HG02623 (cell line): ENCODE measurements around the gene TUT1.
A peak's percentile ranks its signal among the peaks of the same experiment; 100 is the strongest.

ENCODE experiments used
- ATAC-seq: cut with Tn5 transposase; IDR thresholded peaks from one replicate; pipeline ENCODE4 v1.9.1; 2021; ENCODE audit warnings: moderate library complexity; ENCODE audit not compliant: unreplicated experiment

The TUT1 gene

DNA sequence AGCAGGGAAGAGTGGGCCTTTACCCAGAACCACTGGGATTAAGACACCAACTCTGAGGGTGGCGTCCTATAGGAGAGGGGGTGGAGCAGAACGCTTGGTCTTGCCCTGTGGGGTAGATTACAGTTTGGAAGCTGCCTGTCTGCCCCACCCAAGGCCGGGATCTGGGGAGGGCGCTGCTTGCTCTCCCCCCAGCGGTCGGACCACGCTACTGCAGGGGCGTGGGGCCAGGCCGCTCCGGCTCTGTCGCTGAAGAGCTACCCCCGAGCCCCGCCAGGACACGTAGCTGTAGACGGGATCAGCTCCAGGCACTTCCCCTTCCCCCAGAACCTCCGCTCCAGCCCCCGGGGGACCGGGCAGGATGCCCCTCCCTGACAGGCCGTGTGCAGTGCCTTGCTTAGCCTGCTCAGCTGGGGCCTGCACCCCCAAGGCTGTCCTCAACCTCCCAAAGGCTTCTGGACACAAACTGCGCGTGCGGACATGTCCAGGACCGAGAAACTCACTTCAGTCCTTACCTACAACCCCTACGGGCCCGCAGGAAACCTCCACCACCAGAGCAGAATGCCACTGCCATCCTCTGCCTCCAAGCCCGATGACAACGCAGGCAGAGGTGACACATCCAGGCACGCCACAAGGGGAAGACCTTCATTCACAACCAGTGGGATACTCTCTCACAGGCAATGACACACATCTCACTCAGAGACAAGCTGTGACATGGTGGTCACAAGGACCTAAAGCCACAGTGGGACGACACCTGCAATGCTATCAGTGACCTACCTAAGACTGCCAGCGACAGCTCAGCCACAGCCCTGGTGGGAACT, 48.4 kb downstream of the TUT1 start:
- ATAC-seq, result no peak

DNA sequence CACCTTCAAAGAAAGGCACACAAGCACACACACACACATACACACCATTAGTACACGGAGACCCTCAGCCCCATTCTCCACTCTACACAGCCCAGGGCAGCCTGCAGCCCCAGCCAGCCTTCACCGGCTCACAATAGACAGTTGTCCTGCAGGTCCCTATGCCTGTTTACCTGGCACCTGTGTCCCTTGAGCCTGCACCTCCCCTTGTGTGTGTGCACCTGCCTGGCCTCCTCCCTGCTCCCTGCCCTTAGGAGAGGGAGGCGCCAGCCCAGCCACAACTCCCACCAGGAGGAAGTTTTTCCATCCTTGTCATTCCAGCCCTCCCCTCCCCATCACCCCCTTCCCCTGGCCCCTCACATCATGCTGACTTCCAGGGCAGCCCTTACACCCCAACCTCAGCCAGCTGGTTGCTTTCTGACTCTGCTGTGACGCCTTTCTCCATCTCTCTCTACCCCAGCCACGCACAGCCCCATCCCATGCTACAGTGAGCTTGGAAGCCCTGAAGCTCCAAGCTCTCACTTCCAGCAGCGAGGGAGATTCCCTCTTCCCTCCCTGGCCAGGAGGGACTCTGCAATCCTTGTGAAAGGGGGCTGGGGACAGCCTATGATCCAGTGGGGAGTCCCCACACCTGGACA, 49.1 kb downstream of the TUT1 start:
- no peak for ATAC-seq

DNA sequence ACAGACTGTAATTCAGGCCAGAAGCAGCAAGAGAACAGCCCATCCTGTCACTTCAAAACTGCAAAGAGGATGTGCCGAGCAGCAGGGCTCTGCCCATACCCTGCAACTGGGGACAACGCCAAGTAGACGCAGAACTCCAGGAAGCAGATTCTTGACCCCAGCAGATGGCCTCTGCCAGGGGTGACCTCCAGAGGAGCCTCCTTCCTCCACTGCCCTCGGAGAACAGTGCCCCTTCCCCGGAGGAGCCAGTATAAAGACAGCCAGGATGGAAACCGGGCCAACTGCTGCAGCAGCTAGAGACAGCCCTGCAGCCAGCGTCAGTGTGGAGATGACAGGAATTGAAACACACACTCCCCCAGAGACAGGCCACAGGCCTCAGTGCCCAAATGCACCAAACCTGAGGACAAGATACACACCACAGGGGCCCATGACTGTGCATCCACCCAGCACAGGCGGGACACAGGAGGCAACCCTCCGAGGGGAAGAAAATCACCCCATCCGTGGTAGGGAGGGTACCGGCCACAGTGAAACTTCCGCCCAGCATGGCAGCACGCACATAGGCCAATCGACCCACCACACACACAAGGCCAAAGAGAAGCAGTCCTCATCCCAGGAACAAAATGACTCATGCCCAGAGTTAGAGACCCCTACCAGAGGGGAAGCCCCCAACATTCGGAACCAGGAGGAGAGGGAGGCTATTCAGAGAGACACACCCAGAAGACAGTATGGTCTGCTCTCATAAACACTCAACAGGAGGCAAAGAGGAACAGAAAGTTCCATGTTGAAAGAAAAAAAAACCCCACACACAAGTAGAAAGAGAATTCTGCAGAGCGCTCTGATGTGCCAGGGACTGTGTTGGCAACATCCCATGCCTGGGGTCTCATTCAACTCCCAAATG, 50.3 kb downstream of the TUT1 start:
- ATAC-seq, result peak; percentile 52

DNA sequence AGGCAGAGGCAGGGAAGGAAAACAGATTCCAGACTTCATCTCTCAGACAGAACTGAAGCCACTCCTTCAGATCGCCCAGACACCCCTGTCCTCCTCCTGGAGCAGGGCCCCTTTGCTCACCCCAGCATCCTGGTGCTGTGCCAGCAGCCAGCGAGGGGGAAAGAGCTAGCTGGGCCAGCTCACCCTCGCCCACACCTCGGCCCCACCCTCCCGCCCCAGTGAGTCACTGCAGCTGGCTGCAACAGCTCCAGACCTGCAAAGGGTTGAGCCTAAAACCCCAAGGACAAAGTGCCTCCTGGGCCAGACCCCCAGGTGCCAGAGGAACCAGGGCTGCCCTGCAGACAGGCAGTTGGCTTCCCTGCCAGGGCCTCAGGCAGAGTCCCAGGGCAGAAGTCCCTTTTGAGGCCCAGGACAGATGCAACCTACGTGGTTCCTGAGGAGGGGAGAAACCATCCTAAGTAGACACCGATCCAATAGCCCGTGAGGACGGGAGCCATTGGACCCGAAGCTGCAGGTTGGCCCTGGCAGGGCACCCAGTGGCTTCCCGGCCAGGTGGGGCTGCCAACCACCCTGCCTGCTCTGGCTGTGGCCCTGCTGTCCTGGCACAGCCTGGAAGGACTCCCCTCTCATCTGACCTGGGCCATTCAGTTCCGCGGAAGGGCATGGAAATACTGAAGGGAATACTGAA, 51.9 kb downstream of the TUT1 start:
- ATAC-seq, result no peak

DNA sequence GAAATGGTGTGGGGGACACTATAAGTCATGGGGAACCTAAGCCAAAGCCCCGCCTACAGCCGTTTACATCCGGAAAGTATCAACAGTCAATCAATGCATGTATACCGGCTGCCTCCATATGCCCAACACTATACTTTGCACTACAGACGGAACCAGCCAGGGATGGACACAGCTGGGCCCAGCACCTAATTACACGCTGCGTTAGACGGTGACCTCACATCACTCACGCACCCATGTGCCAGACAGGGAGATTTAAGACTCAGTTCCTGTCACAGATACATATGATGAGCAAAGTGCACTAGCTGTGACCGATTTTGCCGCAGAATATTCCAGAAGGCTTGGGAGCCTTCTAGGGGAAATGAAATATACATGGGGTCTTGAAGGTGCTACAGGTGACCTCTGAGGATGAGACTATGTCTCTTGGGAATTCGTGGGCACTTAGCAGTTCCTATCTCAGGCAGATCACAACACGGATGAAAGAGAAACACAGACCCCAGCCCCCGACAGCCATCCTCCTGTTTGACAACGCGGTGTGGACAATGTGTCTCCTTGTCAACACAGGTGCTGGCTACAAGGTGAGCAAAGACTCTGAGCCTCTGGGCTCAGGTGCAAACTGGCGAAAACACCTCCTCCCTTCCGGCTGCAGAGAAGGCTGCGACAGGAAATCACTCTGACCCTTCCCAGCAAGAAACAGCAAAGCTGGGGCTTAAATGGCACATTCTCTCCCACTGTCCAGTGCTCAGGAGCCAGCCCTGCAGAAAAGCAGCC, 52.7 kb downstream of the TUT1 start:
- ATAC-seq, result no peak

DNA sequence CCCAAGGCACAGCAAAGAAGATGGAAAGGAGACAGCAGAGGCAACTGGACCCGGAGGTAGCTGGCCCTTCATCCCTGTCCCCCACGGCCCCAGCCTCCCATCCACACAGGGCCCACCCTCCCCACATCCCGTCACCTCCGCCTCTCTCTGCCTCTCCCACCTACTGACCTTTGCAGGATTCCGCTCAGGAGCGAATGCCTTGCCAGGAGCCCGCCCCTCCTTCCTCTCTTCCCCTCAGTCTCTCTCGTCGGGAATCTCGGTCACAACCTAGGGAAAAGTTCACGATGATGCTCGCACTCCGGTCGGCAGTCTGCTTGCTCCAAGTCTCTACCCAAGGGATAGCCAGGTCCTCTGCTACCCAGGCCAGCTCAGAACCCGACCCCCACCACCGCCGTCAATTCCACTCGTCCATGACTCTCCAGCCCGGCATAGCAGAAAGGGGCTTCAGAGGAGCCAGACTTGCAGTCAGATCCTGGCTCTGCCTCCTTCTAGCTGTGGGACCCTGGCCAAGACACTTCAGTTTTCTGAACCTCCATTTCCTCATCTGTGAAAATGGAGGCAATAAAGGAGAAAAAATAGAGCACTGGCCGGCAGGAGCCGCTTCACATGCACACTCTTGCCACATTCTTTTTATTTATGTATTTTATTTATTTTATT, 54.9 kb downstream of the TUT1 start:
- ATAC-seq, result no peak

DNA sequence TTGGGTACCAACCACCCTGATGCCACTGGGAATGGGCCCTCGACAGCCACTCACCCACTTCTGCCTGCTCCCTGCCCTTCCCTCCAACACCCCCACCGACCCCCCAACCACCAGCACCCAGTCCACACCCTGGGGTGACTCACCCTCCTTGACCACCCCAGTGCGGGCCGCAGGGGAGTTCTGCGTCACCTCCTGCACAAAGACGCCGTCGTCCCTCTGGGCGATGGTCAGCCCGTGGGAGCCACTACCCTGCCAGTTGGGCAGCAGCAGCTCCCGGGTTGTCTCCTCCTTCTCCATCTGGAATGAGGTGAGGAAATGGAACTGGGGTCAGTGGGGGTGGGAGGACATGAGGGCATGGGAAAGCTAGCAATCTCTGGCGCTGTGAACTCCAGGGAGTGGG, 55.5 kb downstream of the TUT1 start:
- no peak for ATAC-seq

DNA sequence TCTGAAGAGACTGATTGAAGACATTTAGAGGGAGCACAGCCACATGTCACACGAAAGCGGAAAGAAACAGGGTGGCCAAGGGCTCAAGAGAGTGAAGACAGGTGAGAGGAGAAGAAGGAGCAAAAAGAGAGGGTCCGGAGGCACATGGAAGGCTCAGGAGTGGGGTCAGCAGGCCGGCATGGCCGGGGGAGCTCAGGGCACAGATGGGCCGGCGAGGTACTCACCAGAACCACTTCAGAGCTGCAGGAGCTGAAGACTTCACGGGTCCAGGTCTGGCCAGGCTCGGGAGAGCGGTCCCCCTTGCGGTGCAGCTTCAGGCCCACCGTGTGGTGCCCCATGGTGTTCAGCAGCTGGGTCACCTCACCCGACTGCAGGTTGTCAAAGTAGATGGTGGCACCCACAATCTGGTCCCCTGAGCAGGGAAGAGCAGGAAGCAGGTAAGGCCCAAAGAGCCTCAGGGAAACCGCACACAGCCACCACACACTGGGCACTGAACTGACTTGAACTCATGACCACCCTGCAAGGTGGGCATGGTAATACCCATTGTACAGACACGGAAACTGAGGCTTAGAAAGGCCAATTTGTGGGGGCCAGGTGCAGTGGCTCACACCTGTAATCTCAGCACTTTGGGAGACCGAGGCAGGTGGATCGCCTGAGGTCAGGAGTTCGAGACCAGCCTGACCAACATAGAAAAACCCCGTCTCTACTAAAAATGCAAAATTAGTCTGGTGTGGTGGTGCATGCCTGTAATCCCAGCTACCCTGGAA, 56.4 kb downstream of the TUT1 start:
- no peak for ATAC-seq

DNA sequence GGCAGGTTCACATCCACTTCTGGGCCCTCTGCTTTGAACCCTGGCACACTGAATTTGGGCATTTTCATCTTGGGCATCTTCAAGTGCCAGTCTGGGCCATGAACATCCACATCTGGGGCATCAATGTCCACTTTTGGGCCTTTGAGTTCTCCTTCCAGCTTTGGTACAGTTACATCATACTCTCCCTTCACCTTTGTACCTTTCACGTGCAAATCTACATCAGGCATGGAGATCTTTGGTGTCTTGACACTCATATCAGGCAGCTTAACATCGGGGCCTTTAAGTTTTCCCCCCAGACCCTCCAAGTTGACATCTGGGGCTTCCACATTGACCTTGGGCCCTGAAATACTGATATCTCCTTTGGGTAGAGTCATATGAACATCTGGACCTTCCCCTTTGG, 59.2 kb downstream of the TUT1 start:
- ATAC-seq, result no peak
